Fibroblast of gingiva (primary cell): ENCODE data around the gene FAM83E.
"Not testable (repeated sequence)": the region's sequence is repeated elsewhere in the genome, so short reads cannot be mapped to it uniquely, and the experiment has no call there.

Experiments
- DNase-seq: peaks from one replicate; pipeline ENCODE4 v3.0.0-alpha.2; 2011; ENCODE audit warnings: low read depth

Gene FAM83E

DNA sequence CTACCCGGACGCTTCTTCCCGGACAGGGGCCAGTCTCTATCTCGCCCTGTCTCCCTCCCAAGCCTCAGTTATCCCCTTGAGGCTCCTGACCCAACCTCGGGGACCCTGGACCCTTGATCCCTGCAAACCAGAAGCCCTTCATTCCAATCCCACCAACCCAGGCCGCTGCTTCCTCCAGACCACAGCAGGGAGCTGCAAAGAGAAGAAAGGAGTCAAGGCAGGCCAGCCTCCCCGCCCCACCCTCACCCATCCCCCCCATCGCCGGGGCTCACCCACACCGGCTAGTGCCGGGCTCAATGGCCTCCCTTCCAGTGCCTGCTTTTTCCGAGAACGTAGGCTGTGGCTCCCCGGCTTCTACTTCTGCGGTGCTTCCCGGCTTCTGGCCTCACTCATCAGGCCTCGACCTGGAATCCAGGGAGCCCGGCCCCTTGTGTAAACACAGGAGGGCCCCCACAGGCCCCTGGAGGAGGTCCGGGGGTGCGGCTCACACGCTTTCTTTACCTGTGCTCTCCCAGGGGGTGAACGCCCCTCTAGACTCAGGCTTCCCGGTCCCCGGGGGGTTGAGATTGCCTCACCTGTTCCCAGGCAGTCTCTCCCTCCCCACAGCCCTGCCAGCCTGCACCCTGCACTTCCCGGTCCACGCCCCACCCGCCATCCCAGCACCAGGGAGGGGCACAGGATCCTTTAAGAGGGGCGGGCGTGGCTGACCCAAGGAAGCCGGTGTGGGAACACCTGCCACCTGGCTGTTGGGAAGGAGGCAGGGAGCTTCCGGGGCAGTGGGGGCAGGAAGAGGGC is at the start of gene FAM83E:
Gene FAM83E, minus strand, starts transcription at position 641 of the 795 bp plus-strand sequence. CDS start 1,704 bp downstream, outside the sequence.
- no peak for DNase-seq

DNA sequence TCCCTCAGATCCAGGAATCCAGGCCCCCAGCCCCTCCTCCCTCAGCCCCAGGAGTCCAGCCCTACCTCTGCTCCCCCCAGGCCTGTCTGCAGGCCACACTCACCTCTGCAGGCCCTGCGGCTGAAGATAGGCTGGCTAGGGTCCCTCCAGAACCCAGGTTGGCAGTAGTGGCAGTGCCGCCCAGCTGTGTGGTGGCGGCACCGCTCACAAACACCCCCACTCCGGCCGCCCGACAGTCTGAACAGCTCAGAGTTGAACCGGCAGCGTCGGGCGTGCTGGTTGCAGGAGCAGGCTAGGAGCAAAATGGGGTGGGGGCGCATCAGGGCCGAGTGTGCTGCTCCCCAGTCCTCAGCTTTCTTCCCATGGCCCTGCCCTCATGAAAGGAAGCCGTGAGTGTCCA is 49.6 kb upstream of the FAM83E start:
- no peak for DNase-seq

DNA sequence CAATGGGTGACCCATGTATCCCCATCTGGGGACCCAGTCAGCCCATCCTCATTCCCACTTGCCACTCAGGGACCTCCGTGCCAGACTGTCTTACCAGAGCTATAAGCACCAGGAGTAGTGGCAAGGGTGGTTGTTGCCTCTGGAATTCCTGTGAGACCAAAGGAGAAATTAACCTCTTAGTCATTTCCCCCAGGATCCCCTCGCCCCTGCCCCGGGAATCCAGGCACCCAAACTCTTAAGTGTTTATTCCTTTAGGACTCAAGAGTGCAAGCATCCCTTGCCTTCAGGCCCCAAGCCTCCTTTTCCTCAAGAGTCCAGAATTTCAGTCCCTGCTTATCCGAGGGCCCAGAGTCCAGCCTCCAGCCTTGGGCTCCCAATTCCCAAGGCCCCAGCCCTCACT is 48.8 kb upstream of the FAM83E start:
- DNase-seq: no peak

DNA sequence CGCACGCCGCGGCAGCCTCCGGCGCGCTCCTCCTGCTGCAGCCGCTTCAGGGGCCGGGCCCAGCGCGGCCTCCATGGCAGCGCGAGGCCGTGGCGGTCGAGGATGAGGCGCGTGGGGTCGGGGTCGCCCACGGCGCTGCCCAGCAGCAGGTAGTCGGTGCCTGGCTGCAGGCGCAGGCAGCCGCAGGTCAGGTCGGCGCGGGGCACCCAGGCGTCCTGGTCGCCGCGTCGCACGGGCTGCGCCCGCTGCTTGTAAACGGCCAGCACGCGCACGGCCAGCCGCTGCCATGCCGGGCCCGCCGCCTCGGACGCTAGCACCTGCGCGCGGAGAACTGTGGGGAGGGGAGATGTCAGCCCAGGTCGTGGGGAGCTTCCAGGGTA is 46.8 kb upstream of the FAM83E start:
- no peak for DNase-seq

DNA sequence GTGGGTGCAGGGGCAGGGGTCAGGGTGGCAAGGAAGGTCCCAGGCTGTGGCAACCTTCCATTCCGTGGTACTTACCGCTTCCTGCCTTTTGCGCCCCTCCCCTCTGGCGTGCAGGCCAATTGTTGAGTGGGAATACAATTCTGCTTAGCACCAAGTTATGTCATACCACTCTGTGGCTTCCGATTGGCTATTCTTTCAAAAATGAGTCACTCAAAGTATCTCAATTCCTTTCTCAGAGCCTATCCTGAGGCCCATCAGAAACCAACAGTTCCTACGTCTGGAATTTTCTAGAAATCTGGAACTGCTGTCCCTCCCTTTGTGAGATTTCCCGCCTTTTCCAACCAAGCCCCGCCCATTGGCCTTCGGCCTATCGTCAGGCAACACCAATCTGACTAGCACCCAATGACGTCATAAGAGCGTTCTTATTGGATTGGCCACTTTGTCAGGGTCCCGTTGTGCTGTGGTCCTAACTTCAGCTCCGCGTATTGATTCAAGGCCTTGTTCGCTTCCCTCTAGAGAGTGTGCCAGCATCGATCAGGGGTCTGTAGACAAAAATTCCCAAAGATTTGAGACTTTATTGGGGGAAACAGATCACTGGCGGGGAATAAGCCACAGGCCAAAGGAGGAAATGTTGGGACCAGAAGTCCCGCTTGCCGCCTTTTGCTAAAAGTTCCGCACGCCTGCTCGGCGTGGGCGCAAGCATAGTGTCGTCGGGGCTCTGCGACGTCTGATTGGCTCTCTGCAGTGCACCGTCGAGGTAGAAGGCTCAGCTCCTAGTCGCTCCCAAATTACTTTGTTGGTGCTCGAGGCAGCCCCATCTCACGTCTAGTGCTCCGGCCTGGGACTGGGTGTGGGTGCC is 46.2 kb upstream of the FAM83E start:
- DNase-seq: peak; percentile 78

DNA sequence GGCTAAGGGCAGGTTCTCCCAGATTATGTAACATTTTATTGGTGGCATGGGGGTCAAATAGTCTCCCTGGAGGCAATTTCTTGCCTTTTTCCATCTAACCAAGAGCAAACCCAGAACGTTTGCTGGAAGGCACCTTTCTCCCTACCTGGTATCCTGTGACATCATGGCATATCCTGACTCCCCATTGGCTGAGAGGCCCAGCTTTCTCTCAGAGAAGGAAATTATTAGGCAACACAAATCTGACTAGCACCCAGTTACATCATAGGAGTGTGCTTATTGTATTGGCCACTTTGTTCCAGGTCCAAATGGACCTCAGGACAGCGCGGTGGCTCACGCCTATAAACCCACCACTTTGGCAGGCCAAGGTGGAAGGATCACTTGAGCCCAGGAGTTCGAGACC is 44.9 kb upstream of the FAM83E start:
- no peak for DNase-seq

DNA sequence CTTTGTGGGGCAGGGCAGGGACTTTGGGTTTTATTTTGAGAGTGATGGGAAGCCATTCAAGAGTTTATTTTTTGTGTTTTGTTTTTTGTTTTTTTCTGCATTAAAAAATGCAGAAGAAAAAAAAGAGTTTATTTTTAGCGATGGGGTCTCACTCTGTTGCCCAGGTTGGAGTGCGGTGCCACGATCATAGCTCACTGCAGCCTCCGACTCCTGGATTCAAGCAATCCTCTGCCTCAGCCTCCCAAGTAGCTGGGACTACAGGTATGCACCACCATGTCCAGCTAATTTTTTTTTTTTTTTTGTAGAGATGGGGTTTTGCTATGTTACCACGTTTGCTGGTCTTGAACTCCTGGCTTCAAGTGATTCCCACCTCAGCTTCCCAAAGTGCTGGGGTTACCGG is 43.6 kb upstream of the FAM83E start:
- no peak for DNase-seq

DNA sequence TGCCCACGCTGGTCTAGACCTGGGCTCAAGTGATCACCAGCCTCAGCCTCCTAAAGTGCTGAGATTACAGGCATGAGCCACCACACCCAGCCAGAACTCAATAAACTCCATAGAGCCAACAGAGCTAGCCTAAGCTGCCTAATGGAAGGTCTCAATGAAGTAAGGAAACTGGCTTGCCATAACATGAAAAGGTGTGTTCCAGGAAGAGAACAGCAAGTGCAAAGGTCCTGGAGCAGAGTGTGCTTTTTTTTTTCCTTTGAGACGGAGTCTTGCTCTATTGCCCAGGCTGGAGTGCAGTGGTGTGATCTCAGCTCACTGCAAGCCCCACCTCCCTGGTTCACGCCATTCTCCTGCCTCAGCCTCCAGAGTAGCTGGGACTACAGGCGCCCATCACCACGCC is 43.0 kb upstream of the FAM83E start:
- not testable (repeated sequence) for DNase-seq

DNA sequence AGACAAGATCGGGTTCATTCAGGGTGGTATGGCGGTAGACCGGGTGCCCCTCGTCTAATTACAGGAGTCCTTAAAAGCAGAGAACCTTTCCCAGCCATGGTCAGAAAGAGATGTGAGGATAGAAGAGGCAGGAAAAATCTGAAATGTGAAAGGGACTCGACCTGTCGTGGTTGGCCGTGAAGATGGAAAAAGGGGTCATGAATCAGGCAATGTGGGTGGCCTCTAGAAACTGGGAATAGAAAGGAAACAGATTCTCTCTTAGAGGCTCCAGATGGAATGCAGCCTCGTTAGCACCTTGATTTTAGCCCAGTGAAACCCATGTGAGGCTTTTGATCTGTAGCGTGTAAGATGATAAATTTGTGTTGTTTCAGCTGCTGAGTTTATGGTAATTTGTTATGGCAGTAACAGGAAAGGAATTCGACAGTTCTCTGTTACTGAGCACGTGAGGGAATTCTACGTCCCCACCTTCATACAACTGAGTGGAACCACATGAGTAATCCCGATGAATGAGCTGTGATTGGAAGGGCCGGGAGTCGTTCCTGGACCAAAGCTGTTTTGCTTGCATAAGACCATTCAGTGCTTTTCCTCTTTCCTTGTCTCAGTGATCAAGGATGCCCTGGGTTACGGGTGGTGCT is 42.1 kb upstream of the FAM83E start:
- peak; percentile 84 for DNase-seq

DNA sequence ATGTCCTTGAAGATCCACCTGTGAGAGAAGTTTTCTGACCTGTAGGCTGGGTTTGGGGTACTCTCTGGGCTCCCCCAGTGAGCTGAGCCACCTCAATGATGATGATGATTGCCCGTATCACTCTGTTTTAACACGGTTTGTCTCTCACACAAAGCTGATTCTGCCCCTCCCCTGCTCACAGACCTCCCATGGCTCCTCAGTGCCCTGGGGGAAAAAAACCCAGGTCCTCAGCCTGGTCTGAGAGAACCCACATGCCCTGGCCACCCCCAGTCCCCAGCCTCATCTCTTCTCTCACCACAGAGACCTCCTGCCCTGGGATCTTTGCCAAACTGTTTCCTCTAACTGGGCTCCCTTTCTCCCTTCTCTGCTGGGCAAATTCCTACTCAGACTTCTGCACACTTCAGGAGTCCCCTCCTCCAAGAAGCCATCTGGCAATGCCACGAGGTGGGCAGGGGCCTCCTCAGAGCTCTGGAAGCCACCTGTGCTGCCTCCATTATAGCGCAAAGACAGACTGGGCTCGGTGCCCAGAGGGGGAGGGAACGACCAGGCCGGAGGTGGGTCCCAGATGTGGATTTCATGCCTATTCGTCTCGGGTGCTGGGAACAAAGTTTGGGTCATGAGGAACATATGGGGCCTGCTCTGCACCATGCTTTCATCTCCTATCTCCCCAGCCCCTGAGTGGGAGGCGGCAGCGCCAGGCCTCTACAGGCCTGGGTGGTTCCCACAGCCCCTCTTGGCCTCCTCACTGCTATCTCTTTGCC is 39.6 kb upstream of the FAM83E start:
- DNase-seq: no peak

DNA sequence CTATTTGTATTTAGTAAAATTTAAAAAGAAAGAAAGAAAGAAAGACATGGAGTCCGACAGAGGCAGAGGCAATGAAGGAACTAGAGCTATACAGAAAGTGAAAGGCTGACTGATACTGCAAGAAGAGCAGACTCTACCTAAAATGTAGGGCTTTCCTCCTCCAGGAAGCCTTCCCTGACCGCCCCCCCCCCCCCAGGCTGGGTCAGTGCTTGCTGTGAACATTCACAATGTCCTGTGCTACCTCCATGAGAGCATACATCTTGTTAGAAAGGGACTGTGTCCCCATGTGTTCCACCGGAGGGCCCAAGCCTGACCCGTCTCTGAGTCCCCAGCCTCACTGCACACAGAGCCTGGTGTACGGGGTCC is 36.8 kb upstream of the FAM83E start:
- no peak for DNase-seq

DNA sequence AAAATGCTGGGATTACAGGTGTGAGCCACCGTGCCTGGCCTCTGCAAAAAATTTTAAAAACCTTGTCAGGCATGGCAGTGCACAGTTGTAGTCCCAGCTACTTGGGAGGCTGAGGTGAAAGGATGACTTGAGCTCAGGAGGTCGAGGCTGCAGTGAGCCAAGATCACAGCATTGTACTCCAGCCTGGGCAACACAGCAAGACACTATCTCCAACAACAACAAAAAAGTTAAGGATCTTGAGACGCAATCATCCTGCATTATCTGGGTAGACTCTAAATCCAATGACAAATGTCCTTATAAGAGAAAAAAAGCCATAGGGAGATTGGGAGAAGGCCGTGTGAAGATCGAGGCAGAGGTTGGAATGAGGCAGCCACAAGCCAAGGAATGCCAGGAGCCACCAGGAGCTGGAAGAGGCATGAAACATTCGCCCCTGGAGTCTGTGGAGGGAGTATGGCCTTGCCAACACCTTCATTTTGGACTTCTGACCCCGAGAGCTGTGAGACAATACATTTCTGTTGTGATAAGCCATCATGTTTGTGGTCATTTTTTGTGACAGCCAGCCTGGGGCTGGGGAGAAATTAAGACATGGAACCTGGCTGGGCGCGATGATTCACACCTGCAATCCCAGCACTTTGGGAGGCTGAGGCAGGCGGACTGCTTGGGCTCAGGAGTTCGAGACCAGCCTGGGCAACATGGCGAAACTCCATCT is 36.3 kb upstream of the FAM83E start:
- DNase-seq: no peak

DNA sequence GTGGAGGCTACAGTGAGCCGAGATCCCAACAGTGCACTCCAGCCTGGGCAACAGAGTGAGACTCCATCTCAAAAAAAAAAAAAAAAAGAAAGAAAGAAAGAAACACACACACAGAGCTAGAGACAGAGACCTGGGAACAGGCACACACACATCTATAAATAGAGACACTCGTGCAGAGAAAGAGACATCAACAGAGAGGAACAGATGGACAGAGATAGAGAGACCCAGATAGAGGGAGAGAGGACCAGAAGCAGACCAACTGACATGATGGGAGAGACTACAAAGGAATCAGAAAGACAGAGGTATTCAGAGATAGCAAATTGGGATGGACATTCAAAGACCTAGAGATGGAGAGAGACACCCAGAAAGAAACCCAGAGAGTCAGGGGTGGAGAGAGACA is 33.3 kb upstream of the FAM83E start:
- no peak for DNase-seq

DNA sequence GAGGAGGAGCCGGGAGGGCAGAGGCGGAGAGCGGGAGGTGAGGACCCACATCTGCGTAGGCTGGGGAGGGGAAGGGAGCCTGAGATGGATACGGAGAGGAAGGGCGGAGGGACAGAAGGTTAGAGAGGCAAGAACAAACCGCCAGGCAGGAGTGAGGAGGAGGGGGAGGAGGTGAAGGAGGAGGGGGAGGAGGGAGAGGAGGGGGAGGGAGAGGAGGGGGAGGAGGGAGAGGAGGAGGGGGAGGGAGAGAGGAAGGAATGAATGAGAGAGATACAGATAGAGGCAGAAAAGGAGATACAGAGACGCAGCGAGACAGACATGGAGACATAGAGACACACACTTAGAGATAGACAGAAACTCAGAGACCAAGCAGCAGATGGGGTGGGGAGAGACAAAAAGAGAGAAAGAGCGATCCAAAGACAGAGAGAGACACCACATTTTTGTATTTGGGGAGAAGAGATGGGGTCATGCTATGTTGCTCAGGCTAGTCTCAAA is 31.9 kb upstream of the FAM83E start:
- DNase-seq: no peak

DNA sequence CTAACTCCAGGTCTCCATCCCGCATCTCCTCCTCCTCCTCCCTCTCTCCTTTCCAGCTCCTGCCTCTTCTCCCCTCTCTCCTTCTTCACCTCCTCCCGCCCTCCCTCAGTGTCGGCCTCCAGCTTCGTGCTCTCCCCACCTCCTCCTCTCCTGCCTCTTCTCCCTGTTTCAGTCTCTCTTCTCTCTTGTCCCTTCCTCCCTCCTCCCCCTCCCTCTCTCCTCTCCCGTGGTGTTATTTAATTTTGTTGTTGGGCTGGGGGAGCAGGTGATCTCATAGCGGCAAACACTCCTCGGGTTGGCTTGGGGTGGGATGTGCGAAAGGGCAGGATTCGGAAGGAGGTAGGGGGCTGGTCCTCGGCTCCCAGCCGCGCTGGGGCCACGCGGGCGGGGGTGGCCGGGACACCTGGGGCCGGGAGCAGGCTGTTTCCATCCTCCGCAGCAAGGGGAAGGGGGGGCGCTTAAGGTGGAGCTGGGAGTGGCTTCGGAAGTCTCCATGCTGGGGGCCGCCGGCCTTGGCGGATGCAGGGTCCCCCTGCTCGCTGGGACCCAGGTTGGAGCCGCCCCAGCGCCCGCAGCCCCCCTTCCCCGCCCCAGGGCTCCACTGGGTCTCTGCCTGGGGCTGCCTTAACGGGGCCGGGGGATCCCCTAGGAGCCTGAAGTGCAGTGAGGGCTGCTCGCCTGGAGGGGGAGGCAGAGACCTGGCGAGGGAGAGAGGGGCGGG is 31.3 kb upstream of the FAM83E start, which contains the start of gene CA11:
Gene CA11, minus strand, starts transcription at position 187 of the 721 bp plus-strand sequence. CDS start 555 bp downstream, outside the sequence.
- DNase-seq: peak; percentile 67

DNA sequence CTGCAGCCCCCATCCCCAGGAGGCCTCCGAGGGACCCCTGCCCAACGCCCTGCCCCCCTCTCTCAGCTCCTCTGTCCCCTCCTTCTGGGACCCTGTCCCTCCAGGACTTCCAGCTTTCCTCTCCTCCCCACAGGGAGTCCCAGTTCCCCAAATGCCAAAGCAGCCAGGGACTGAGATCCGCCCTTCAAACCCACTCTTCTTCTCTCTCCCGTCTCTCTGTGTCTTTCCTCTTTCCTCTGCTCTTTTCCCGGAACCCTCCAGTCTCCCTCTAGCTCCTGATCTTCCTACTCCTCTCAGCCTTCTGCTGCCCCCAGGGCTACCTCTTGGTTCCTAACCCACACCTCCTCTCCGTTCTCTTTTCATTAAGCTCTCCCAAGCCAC is 30.7 kb upstream of the FAM83E start:
- DNase-seq: no peak

DNA sequence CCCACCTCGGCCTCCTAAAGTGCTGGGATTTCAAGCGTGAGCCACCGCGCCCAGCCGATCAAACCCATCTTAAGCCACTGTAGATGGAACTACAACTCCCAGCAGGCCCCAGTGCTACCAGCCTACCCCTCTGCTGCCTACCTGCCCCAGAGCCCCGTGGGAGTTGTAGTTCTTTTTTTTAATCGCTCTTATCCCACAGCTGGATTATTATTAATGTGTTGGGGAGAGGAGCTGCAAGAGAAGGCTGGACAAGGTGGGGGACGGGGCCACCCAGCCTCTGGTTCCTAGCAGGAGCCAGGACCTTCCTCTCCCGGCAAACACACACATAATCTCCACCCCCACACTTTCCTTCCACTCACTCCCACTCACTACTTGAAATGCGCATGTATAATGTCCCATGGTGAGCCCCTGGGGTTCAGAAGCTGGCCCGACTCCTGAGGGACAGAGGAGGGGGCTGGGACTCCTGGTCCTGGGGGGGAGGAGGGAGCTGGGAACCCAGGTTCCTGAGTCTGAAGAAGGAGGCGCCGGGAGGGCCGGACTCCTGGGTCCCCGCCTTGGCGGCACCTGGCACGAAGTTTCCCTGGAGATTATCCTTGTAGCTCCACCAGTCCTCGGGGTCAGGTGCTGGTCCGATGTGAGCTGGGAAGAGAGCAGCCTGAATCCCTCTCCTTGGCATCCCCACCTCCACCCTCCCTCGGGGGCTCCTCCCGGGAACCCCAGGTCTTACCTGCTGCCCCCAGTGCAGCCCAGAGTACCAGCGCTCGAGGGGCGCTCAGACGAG is 30.2 kb upstream of the FAM83E start:
- DNase-seq: peak; percentile 60

DNA sequence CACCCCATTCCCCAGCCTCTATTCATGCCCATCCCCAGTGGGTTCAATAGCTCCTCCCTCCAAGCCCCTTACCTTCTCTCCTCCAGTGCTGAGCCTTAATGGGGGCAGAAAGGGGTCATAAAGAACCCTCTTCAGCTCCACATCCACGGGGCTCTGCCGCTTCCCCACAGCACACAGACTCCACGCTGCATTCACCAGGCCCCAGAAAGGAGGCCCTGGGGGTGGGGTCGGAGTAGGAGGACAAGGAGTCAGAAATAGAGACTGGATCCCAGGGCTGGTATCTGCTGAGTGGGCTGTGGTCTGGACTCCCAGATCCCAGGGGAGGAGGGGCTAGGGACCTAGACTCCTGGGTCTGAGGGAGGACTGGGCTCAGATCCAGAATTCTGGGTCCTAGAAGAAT is 29.5 kb upstream of the FAM83E start:
- DNase-seq: no peak

DNA sequence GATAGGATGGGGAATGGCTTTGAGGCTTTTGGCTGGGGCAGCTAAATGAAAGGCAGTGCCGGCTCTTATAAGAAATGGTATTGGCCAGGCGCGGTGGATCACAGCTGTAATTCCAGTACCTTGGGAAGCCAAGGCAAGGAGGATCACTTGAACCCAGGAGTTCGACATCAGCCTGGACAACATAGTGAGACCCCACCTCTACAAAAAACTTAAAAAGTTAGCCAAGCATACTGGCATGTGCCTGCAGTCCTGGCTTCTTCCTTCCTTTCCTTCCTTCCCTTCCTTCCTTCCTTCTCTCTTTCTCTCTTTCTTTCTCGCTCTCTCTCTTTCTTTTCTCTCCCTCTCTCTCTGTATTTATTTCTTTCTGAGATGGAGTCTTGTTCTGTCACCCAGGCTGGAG is 28.0 kb upstream of the FAM83E start:
- no peak for DNase-seq

DNA sequence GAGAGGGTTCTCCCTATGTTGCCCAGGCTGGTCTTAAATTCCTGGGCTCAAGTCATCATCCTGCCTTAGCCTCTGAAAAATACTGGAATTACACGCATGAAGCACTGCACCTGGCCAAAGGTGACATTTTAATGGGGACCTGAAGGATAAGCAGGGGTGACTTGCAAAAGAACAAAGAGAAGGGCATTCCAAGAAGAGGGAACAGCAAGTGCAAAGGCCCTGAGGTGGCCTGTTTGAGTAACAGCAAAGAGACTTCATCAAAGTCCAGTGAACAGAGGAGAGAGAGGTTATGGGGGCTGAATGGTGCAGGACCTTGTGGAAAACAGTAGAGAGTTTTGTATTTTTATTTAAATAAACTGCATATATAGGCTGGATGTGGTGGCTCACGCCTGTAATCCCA is 27.0 kb upstream of the FAM83E start:
- no peak for DNase-seq
